CD4-positive, alpha-beta T cell (primary cell): Measurements from ENCODE around the gene IL16. TPM values are rescaled to one million over a fixed set of nuclear protein-coding genes. Genes with fewer than 3 reads are reported as not detected.

Experiments
- ATAC-seq: fragments of 200-7000 bp; cut with Tn5 transposase; one replicate; pipeline ENCODE4 v1.10.0; 2022; ENCODE audit warnings: mild to moderate bottlenecking; ENCODE audit not compliant: poor library complexity
- CTCF ChIA-PET: fragments of 350-600 bp; sonication (Branson Sonifier 250); formaldehyde crosslinking; loops from one replicate; lab custom pipeline; 2021; ENCODE audit warnings: antibody characterized with exemption, inconsistent platforms; lab: Charles Lee
- POLR2A ChIA-PET: fragments of 350-600 bp; sonication (Branson Sonifier 250); formaldehyde crosslinking; loops from one replicate; lab custom pipeline; 2021; ENCODE audit warnings: antibody characterized with exemption, inconsistent platforms; lab: Charles Lee
- DNase-seq, 14 experiments: peaks; one replicate each; pipeline ENCODE4 v3.0.0-alpha.2; 2013 to 2020; ENCODE audit warnings: mixed read lengths in 2 of 14
- H3K27ac ChIP-seq, 2 donors: one replicate each; pipeline versions ENCODE4 v1.5.1 to v1.7.0; 2013; ENCODE audit warnings: low read length in 2 of 2, low read depth in 1 of 2, mild to moderate bottlenecking in 1 of 2
- H3K27me3 ChIP-seq, 2 experiments: 1 replicate in 1 of 2; 2 replicates in 1 of 2; pipeline versions ENCODE4 v1.6.1 to v1.7.0; 2013; ENCODE audit warnings: low read length in 2 of 2, control low read depth in 1 of 2, mild to moderate bottlenecking in 1 of 2, moderate library complexity in 1 of 2; ENCODE audit not compliant: insufficient read depth in 2 of 2, control insufficient read depth in 1 of 2
- H3K36me3 ChIP-seq: one replicate; pipeline ENCODE4 v1.6.1; 2013; ENCODE audit warnings: low read length, control low read depth; ENCODE audit not compliant: insufficient read depth
- H3K4me1 ChIP-seq: one replicate; pipeline ENCODE4 v1.6.1; 2013; ENCODE audit warnings: low read length, control low read depth; ENCODE audit not compliant: insufficient read depth
- H3K4me3 ChIP-seq: one replicate; pipeline ENCODE4 v1.5.1; 2013; ENCODE audit warnings: mild to moderate bottlenecking, low read length, moderate library complexity
- H3K9me3 ChIP-seq, 2 experiments: 1 replicate in 1 of 2; 2 replicates in 1 of 2; pipeline versions ENCODE4 v1.6.1 to v1.7.0; 2013; ENCODE audit warnings: low read length in 2 of 2, mild to moderate bottlenecking in 2 of 2, control low read depth in 1 of 2, moderate library complexity in 1 of 2; ENCODE audit not compliant: control insufficient read depth in 1 of 2, insufficient read depth in 1 of 2
- H3K27ac Mint-ChIP-seq: one replicate; pipeline ENCODE4 v1.8.0; 2020; ENCODE audit warnings: mixed read lengths
- H3K27me3 Mint-ChIP-seq: one replicate; pipeline ENCODE4 v1.8.0; 2021; ENCODE audit warnings: mixed read lengths
- H3K36me3 Mint-ChIP-seq: one replicate; pipeline ENCODE4 v1.8.0; 2021; ENCODE audit warnings: low read depth, mixed read lengths
- H3K4me1 Mint-ChIP-seq: one replicate; pipeline ENCODE4 v1.8.0; 2021; ENCODE audit warnings: low read depth, mixed read lengths
- H3K4me3 Mint-ChIP-seq: one replicate; pipeline ENCODE4 v1.8.0; 2020; ENCODE audit warnings: mild to moderate bottlenecking, mixed read lengths
- H3K9me3 Mint-ChIP-seq: one replicate; pipeline ENCODE4 v1.8.0; 2020; ENCODE audit warnings: mixed read lengths
- intact Hi-C, 2 experiments: fragments of 100-400 bp; cut with DNase I in 1 of 2; cut with micrococcal nuclease in 1 of 2; formaldehyde crosslinking; loops; one replicate each; pipeline versions ENCODE4 v1.15.1 to v1.9.0; 2023 to 2025; cut with DNase I, micrococcal nuclease
- total RNA-seq, 174 experiments: library from RNA in 2 of 174; stranded (reverse) in 2 of 174; gene quantifications; one replicate each; pipeline ENCODE4 v1.2.3 and lab custom pipeline; 2021 to 2026
- TF ChIP-seq, protein P1 (sequence below): fragments of 200-600 bp; IDR thresholded peaks from one replicate; pipeline ENCODE4 v1.8.0; 2022; ENCODE audit warnings: antibody characterized with exemption, mild to moderate bottlenecking

Gene IL16
- total RNA-seq, 2 experiments from 2014 or later, result 164 to 168 TPM

DNA sequence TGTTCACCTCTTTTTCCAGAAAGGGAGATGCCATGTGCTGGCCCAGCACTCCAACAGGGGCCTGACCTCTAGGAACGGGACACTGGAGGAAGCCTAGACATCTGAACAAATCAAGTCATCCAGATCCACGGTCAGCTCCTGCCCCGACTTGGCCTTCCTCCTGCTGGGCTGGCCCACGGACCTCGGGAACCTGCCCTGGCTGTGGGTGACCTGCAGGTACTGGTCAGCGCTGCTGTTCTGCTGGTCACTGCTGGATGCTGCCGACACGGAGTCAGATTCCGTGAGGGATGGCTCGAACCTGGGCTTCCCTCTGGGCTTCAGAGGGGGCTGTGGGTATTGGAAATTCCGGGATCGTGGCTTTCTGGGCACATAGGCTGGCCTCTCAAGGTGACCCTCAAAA lies 135.6 kb downstream of the IL16 start:
- POLR2A ChIA-PET, result interaction anchor here (0.7 kb wide), 1 partner anchor 956 kb away, joined by 3 read pairs; no protein-coding TSS in a partner anchor
- H3K4me1 Mint-ChIP-seq, result peaks cover 35% of the 10 kb centered on the region
- ATAC-seq (no peak), DNase-seq (no peak)
- H3K9me3 ChIP-seq, result no peaks in the 10 kb centered on the region
- H3K27ac ChIP-seq, result no peak overlapping the region
- CTCF ChIA-PET, result interaction anchor here (1.7 kb wide), 1 partner anchor 66 kb away, joined by 4 read pairs; no protein-coding TSS in a partner anchor
- intact Hi-C loops, result no loop called here
- H3K4me3 ChIP-seq, result no peak overlapping the region
- no peak overlapping the region for H3K27ac Mint-ChIP-seq
- no peaks in the 10 kb centered on the region for H3K27me3 ChIP-seq
- TF ChIP-seq, protein P1, sequence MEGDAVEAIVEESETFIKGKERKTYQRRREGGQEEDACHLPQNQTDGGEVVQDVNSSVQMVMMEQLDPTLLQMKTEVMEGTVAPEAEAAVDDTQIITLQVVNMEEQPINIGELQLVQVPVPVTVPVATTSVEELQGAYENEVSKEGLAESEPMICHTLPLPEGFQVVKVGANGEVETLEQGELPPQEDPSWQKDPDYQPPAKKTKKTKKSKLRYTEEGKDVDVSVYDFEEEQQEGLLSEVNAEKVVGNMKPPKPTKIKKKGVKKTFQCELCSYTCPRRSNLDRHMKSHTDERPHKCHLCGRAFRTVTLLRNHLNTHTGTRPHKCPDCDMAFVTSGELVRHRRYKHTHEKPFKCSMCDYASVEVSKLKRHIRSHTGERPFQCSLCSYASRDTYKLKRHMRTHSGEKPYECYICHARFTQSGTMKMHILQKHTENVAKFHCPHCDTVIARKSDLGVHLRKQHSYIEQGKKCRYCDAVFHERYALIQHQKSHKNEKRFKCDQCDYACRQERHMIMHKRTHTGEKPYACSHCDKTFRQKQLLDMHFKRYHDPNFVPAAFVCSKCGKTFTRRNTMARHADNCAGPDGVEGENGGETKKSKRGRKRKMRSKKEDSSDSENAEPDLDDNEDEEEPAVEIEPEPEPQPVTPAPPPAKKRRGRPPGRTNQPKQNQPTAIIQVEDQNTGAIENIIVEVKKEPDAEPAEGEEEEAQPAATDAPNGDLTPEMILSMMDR, result no peak
- H3K27me3 Mint-ChIP-seq, result no peaks in the 10 kb centered on the region
- H3K36me3 Mint-ChIP-seq, result no peaks in the 10 kb centered on the region
- H3K4me3 Mint-ChIP-seq, result no peak overlapping the region
- H3K4me1 ChIP-seq, result no peaks in the 10 kb centered on the region
- no peaks in the 10 kb centered on the region for H3K9me3 Mint-ChIP-seq
- H3K36me3 ChIP-seq, result no peaks in the 10 kb centered on the region

DNA sequence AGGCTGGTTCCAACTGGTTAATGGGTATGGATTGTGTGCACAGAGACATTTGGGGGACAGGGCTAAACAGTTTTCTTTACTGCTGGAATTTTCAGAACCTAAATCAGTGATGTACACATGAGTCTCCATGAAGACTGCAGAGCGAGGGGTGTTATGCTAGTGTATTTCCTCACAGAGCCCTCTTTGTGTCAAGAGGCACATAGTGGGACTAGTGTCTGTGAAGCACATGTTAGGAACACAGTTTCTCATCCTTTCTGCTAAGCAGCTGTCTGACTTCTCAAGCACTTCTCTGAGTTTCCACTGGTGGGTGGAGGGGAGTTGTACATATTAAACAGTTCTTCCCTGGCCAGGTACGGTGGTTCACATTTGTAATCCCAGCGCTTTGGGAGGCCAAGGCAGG lies 136.7 kb downstream of the IL16 start:
- Histone ChIP-seq H3K27ac (no peak overlapping the region), H3K4me1 (no peaks in the 10 kb centered on the region), H3K27me3 (no peaks in the 10 kb centered on the region), H3K9me3 (no peaks in the 10 kb centered on the region), H3K4me3 (no peak overlapping the region), H3K36me3 (no peaks in the 10 kb centered on the region)
- Mint-ChIP-seq H3K4me3 (no peak overlapping the region), H3K36me3 (no peaks in the 10 kb centered on the region), H3K9me3 (no peaks in the 10 kb centered on the region), H3K27me3 (no peaks in the 10 kb centered on the region), H3K4me1 (peaks cover 31% of the 10 kb centered on the region), H3K27ac (no peak overlapping the region)
- no peak for DNase-seq
- ATAC-seq, result no peak
- TF ChIP-seq, protein P1, result no peak
- POLR2A ChIA-PET, result no interaction called here
- intact Hi-C loops, result no loop called here
- CTCF ChIA-PET, result interaction anchor here (1.0 to 1.7 kb wide), 2 partner anchors 58 to 67 kb away, joined by 3 to 4 read pairs; no protein-coding TSS in a partner anchor

DNA sequence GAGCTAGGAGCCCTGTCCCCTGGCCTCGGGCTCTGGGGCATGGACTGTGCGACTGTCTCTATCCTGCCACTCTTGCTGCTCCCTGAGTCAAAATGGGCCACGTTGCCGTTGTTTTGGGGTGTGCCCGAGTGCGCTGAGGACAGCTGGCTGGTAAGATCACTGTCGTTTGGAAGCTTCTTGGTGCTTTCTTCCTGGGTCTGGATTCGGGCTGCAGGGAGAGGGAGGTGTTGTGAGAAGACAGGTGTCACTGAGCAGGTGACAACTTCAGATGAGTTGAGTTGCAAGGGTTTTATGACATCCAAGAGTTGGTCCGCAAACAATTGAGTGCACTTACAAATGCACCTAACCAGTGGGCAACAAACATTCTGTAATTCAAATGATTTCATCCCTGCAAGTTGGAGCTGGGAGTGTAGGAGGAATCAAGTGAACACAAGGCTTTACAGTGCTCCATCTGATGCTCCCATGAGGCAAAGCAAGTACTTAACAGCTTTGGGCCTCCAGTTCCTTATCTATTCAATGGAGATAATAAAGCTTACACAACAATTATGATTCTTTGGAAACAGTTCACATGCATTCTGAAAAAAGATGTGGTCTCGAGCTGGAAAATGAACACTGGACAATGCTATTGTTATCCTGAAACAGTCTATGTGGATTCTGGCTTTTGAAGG lies 138.2 kb downstream of the IL16 start:
- intact Hi-C loops, result loop anchor here in 1 of 2 experiments (5.0 kb wide), 1 partner anchor 178 kb away; no protein-coding TSS in a partner anchor

More for the DNA sequence above, 138.2 kb downstream of the IL16 start:
- Mint-ChIP-seq H3K36me3 (no peaks in the 10 kb centered on the region), H3K9me3 (no peaks in the 10 kb centered on the region), H3K4me3 (no peak overlapping the region), H3K27me3 (no peaks in the 10 kb centered on the region), H3K27ac (no peak overlapping the region), H3K4me1 (peaks cover 29% of the 10 kb centered on the region)
- H3K4me1 ChIP-seq, result no peaks in the 10 kb centered on the region
- TF ChIP-seq, protein P1, result no peak
- POLR2A ChIA-PET, result interaction anchor here (1.1 to 1.5 kb wide), 3 partner anchors 41 to 68 kb away, joined by 3 to 4 read pairs (median 3); no protein-coding TSS in a partner anchor
- CTCF ChIA-PET, result interaction anchor here (1.3 to 3.7 kb wide), 2 partner anchors 36 to 60 kb away, joined by 3 to 21 read pairs; no protein-coding TSS in a partner anchor
- no peak overlapping the region for H3K4me3 ChIP-seq
- ATAC-seq (no peak), DNase-seq (no peak)
- H3K36me3 ChIP-seq, result no peaks in the 10 kb centered on the region
- H3K27me3 ChIP-seq, result no peaks in the 10 kb centered on the region
- H3K9me3 ChIP-seq, result no peaks in the 10 kb centered on the region
- no peak overlapping the region for H3K27ac ChIP-seq
